HL-60 (cell line): ENCODE measurements around the gene FNBP1L.

ENCODE experiments used
- GABPA ChIP-seq: IDR thresholded peaks from 2 replicates; pipeline ENCODE4 v1.6.1; 2012; ENCODE audit warnings: low read depth
- POLR2AphosphoS5 ChIP-seq: IDR thresholded peaks from 2 replicates; pipeline ENCODE4 v1.6.1; 2012; ENCODE audit warnings: low read depth
- TF ChIP-seq, protein P1 (sequence below): IDR thresholded peaks from one replicate; pipeline ENCODE4 v1.5.1; 2011; ENCODE audit warnings: low read length, control low read depth, inconsistent platforms; ENCODE audit not compliant: insufficient read depth
- TF ChIP-seq, protein P2 (sequence below): IDR thresholded peaks from 2 replicates; pipeline ENCODE4 v1.6.1; 2012; ENCODE audit warnings: low read depth; ENCODE audit not compliant: insufficient replicate concordance

DNA sequence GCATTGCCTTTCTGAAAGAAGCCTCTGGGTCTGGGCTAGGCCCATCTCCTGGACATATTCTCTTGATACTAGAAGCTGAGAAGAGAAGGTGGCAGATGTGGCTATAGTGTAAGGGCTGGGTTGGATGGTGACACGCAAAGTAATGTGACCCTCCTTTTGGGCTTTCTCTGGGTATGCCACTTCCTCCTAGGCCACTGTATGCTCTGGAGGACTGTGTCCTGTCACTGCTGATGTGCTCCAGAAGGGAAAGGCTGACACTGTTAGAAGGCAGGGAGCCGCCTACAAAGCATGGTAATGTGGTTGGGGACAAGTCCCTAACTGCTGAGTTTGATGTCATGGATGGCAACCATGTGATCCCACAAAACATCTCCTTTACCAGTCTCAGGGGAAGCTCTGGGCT is 121.6 kb downstream of the FNBP1L start:
- TF ChIP-seq, protein P1, sequence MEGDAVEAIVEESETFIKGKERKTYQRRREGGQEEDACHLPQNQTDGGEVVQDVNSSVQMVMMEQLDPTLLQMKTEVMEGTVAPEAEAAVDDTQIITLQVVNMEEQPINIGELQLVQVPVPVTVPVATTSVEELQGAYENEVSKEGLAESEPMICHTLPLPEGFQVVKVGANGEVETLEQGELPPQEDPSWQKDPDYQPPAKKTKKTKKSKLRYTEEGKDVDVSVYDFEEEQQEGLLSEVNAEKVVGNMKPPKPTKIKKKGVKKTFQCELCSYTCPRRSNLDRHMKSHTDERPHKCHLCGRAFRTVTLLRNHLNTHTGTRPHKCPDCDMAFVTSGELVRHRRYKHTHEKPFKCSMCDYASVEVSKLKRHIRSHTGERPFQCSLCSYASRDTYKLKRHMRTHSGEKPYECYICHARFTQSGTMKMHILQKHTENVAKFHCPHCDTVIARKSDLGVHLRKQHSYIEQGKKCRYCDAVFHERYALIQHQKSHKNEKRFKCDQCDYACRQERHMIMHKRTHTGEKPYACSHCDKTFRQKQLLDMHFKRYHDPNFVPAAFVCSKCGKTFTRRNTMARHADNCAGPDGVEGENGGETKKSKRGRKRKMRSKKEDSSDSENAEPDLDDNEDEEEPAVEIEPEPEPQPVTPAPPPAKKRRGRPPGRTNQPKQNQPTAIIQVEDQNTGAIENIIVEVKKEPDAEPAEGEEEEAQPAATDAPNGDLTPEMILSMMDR: no peak
- no peak for TF ChIP-seq POLR2AphosphoS5
- no peak for TF ChIP-seq GABPA
- TF ChIP-seq, protein P2, sequence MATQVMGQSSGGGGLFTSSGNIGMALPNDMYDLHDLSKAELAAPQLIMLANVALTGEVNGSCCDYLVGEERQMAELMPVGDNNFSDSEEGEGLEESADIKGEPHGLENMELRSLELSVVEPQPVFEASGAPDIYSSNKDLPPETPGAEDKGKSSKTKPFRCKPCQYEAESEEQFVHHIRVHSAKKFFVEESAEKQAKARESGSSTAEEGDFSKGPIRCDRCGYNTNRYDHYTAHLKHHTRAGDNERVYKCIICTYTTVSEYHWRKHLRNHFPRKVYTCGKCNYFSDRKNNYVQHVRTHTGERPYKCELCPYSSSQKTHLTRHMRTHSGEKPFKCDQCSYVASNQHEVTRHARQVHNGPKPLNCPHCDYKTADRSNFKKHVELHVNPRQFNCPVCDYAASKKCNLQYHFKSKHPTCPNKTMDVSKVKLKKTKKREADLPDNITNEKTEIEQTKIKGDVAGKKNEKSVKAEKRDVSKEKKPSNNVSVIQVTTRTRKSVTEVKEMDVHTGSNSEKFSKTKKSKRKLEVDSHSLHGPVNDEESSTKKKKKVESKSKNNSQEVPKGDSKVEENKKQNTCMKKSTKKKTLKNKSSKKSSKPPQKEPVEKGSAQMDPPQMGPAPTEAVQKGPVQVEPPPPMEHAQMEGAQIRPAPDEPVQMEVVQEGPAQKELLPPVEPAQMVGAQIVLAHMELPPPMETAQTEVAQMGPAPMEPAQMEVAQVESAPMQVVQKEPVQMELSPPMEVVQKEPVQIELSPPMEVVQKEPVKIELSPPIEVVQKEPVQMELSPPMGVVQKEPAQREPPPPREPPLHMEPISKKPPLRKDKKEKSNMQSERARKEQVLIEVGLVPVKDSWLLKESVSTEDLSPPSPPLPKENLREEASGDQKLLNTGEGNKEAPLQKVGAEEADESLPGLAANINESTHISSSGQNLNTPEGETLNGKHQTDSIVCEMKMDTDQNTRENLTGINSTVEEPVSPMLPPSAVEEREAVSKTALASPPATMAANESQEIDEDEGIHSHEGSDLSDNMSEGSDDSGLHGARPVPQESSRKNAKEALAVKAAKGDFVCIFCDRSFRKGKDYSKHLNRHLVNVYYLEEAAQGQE: no peak
